Measurements from ENCODE around the gene DET1. TPM values are rescaled to one million over a fixed set of nuclear protein-coding genes. Genes with fewer than 3 reads are reported as not detected.

The DET1 gene
- total RNA-seq, 1 experiment from 2014 or later = 6.6 TPM

- WGBS (ENCODE audit: extremely low coverage, insufficient read length, low lambda C conversion rate) = no CpG with 5 or more reads among the region's 8 CpGs
- TF ChIP-seq CTCF (conservative IDR thresholded peaks at IDR 0.05) = no peak
- H3K27me3 Mint-ChIP-seq (ENCODE audit: low read depth) = peaks cover 27% of the 10 kb centered on the region
These were observed 65.5 kb downstream of the DET1 start for GRCh38 chr15:88480981-88481380.

More at GRCh38 chr15:88480981-88481380, 65.5 kb downstream of the DET1 start:
- no peak overlapping the region for H3K27ac ChIP-seq (ENCODE audit: insufficient read length, low read depth, low read length)
- no peaks in the 10 kb centered on the region for H3K79me1 ChIP-seq (ENCODE audit: insufficient read depth, low read depth, low read length, poor library complexity, severe bottlenecking)
- H3K27me3 ChIP-seq (ENCODE audit: insufficient read depth, low read length) = no peaks in the 10 kb centered on the region
- no peak overlapping the region for H3K4me3 Mint-ChIP-seq
- no peak overlapping the region for H3K18ac ChIP-seq (ENCODE audit: insufficient read length, low read depth, low read length)
- H3K56ac ChIP-seq (ENCODE audit: insufficient read length, low read depth, low read length) = no peak overlapping the region
- no peak overlapping the region for H2BK12ac ChIP-seq (ENCODE audit: insufficient read length, low read depth, low read length)
- no peak overlapping the region for H4K5ac ChIP-seq (ENCODE audit: insufficient read length, low read depth, low read length)
- no peak overlapping the region for H4K8ac ChIP-seq (replicated peaks; ENCODE audit: insufficient read length, low read depth, low read length)
- DNase-seq = no peak
- H2BK5ac ChIP-seq (ENCODE audit: insufficient read length, low read length) = no peak overlapping the region
- H2BK120ac ChIP-seq (ENCODE audit: low read depth, low read length, poor library complexity, severe bottlenecking) = no peak overlapping the region
- no peak overlapping the region for H3T11ph ChIP-seq (ENCODE audit: low read length)
- no peak overlapping the region for H2BK20ac ChIP-seq (ENCODE audit: low read depth, low read length, poor library complexity, severe bottlenecking)
- no peak overlapping the region for H3K4me2 ChIP-seq (ENCODE audit: insufficient read depth, insufficient read length, low read length)
- no peak overlapping the region for H2AFZ ChIP-seq (ENCODE audit: low read length)
- H3K23ac ChIP-seq (ENCODE audit: insufficient read length, low read depth, low read length) = no peak overlapping the region
- no peaks in the 10 kb centered on the region for H3K79me2 ChIP-seq (ENCODE audit: insufficient read depth, low read length)
- no peak overlapping the region for H3K14ac ChIP-seq (ENCODE audit: insufficient read depth, low read length)
- H3K27ac Mint-ChIP-seq = no peak overlapping the region
- H4K91ac ChIP-seq (ENCODE audit: insufficient read length, low read depth, low read length) = no peak overlapping the region
- H2BK15ac ChIP-seq (ENCODE audit: low read depth, low read length) = no peak overlapping the region
- H3K23me2 ChIP-seq (ENCODE audit: insufficient read length, low read depth, low read length, poor library complexity, severe bottlenecking) = no peaks in the 10 kb centered on the region
- H4K20me1 ChIP-seq (ENCODE audit: control insufficient read depth, insufficient read depth, insufficient read length) = no peaks in the 10 kb centered on the region
- H2AK5ac ChIP-seq (ENCODE audit: insufficient read length, low read length) = no peak overlapping the region
- no peaks in the 10 kb centered on the region for H3K9me3 Mint-ChIP-seq
- H3K4ac ChIP-seq (ENCODE audit: low read depth, low read length) = no peak overlapping the region
- no peaks in the 10 kb centered on the region; the same call in 1 of the 2 replicates for H3K4me1 ChIP-seq (ENCODE audit: insufficient read depth, low read length)
- H3K36me3 Mint-ChIP-seq (ENCODE audit: insufficient read depth in 1 of 3, low read depth in 3 of 3) = peaks cover 8 to 21% (median 16%) of the 10 kb centered on the region in 3 experiments
- no peak overlapping the region for H3K9ac ChIP-seq (ENCODE audit: extremely low read depth, insufficient read length, low read length)
- no peaks in the 10 kb centered on the region for H3K9me3 ChIP-seq (ENCODE audit: control insufficient read depth, low read depth, low read length)
- H3K4me1 Mint-ChIP-seq = peaks cover 46 to 47% of the 10 kb centered on the region in 2 experiments

Data from H9 (cell line).